ENCODE data around the gene ZSCAN20. TPM values are rescaled to one million over a fixed set of nuclear protein-coding genes. Genes with fewer than 3 reads are reported as not detected.

Gene ZSCAN20
- total RNA-seq, 2 donors from 2014 or later = 4.9 to 6.2 TPM

DNA sequence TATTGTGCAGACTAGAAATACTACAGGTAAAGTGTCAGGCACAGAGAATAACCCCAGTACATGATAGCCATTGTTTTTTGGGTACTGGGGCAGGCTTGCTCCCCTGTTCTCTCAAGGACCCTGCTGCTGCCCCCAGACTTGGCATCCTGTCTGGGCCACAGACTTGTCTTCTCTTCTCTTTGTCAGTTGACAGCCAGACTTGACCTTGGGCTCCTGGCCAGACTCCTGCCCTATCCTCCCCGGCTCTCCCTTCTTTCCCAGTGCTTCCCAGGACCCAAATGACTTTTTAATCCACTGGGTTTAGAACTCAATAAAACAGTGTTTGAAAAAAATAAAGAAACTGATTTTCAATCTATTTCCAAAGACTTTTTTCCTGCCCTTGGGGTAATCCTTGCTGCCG, 43.2 kb downstream of the ZSCAN20 start:
- H3K27me3 Mint-ChIP-seq = peaks cover 7 to 13% of the 10 kb centered on the region in 2 donors
- H3K36me3 Mint-ChIP-seq = no peaks in the 10 kb centered on the region
- ATAC-seq (no peak), DNase-seq (ENCODE audit: low spot score) (no peak)
- no peaks in the 10 kb centered on the region for H3K9me3 Mint-ChIP-seq
- H3K27ac Mint-ChIP-seq = no peak overlapping the region
- no peaks in the 10 kb centered on the region for H3K4me1 Mint-ChIP-seq (ENCODE audit: low read depth in 2 of 2)
- no peak overlapping the region for H3K4me3 Mint-ChIP-seq

DNA sequence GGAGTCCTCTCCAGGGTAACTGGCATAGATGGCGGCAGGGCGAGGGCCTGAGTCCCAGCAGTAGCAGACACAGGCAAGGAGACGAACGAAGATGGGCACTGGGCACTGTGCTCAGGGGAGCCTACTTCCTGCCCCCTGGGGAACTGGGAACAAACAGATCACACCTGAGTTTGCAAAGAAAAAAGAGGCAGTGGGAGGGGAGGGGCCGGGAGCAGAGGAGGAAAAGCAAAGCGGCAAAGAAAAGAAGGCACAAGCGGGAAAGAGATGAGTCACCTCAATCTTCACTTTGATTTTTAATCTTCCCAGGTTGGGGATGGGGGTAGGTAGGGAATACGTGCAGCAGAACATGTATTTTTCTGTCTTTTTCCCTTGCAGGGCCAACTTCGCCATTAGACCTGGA, 44.0 kb downstream of the ZSCAN20 start:
- DNase-seq (ENCODE audit: low spot score) = no peak
- Mint-ChIP-seq H3K27me3 (peaks cover 5 to 13% of the 10 kb centered on the region in 2 donors), H3K4me1 (ENCODE audit: low read depth in 2 of 2) (no peaks in the 10 kb centered on the region), H3K27ac (no peak overlapping the region), H3K36me3 (no peaks in the 10 kb centered on the region), H3K4me3 (no peak overlapping the region), H3K9me3 (no peaks in the 10 kb centered on the region)
- no peak for ATAC-seq

DNA sequence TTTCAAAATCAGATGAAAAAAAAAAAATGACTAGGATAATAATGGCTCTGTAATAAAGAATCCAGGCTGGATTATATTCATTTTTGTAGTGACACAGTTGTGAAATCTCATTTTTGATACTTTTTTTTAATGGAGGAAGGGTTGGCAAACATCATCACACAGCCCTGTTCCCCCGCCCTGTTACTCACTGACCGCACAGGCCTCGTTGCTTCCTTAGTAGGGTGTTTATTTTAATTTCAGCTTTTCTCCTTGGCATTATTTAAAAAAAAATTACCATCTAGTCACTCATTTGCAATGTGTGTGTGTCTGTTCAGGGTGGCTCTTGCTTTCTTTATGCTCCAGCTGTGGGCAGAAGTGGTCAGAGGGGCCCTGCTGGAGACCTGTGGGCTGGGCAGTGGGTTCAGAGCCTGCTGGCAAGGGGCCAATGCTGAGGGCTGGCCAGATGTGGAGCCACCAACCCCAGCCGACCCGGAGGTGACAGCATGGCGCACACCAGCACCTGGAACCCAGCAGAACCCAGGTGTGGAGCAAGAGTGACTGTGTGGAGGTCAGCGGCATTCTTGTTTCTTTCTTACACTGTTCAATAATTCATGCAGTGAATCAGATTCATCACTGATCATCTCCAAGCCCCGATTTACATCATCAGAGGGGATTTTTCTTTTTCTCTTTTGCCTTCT, 44.6 kb downstream of the ZSCAN20 start:
- Mint-ChIP-seq H3K36me3 (no peaks in the 10 kb centered on the region), H3K27ac (no peak overlapping the region), H3K9me3 (no peaks in the 10 kb centered on the region), H3K4me1 (ENCODE audit: low read depth in 2 of 2) (no peaks in the 10 kb centered on the region), H3K27me3 (peaks cover 5 to 8% of the 10 kb centered on the region in 2 donors), H3K4me3 (no peak overlapping the region)
- no peak for ATAC-seq
- no peak for DNase-seq (ENCODE audit: low spot score)

- ATAC-seq = no peak
- peaks cover 11 to 12% of the 10 kb centered on the region in 2 donors for H3K27me3 Mint-ChIP-seq
Measured at GRCh38 chr1:33517596-33518250, 45.3 kb downstream of the ZSCAN20 start.

DNA sequence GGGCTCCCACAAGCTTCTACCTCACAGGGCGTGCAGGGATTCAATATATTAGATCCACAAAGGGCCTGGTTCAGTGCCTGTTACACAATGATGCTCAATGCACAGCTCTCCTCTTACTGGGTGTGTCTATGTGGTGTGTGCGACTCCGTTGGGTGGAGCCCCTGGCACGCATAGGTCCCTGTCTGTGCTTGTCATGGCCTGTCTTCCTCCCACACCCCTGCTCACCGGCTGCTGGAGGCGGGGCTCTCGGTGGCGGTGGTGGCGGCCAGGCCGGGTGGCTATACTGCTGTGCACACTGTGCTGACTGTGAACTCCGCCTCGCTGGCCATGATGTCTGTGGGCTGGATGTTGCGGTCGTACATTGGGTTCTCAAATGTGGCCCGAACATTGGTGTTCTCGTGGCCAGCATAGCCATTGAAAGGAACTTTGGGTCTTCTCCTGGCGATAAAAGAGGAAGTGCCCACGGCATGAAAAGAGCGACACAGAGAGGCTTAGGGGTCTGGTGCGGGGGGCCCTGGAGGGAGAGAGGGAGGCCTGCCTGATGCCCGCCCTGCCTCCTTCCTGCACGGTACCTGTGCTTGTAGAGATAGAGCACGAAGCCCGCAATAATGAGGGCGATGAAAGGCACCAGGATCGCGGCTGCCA, 46.9 kb downstream of the ZSCAN20 start:
- H3K27ac Mint-ChIP-seq = no peak overlapping the region
- no peak overlapping the region for H3K4me3 Mint-ChIP-seq
- peaks cover 20 to 24% of the 10 kb centered on the region in 2 donors for H3K27me3 Mint-ChIP-seq
- H3K9me3 Mint-ChIP-seq = no peaks in the 10 kb centered on the region
- DNase-seq (ENCODE audit: low spot score) = no peak
- H3K36me3 Mint-ChIP-seq = no peaks in the 10 kb centered on the region
- H3K4me1 Mint-ChIP-seq (ENCODE audit: low read depth in 2 of 2) = no peaks in the 10 kb centered on the region
- no peak for ATAC-seq

More at GRCh38 chr1:33517596-33518250, 45.3 kb downstream of the ZSCAN20 start:
- Mint-ChIP-seq H3K4me1 (ENCODE audit: low read depth in 2 of 2) (no peaks in the 10 kb centered on the region), H3K4me3 (no peak overlapping the region), H3K36me3 (no peaks in the 10 kb centered on the region), H3K27ac (no peak overlapping the region), H3K9me3 (no peaks in the 10 kb centered on the region)
- DNase-seq (ENCODE audit: low spot score) = no peak

DNA sequence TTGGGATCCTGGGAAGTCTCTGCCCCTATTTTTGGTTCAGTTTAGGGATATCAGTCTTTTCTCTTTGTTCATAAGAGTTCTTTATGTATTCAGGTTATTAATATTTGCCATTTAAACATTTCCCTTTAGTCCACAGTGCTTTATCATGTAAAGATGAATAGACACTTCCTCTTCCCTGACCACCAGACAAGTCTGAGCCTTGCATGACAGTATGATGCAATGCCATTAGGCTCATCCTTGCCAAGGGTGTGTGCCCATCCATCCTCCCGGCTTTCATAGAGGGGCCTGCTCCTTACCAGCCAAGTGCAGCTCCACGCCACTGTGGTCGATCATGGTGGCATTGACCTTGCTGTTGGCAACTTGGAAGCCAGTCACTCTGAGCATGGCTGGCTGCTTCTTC, 52.1 kb downstream of the ZSCAN20 start:
- peaks cover 33 to 37% of the 10 kb centered on the region in 2 donors for H3K27me3 Mint-ChIP-seq
- no peak overlapping the region for H3K4me3 Mint-ChIP-seq
- DNase-seq (ENCODE audit: low spot score) (no peak), ATAC-seq (no peak)
- H3K4me1 Mint-ChIP-seq (ENCODE audit: low read depth in 2 of 2) = no peaks in the 10 kb centered on the region
- no peak overlapping the region for H3K27ac Mint-ChIP-seq
- H3K9me3 Mint-ChIP-seq = no peaks in the 10 kb centered on the region
- no peaks in the 10 kb centered on the region for H3K36me3 Mint-ChIP-seq

DNA sequence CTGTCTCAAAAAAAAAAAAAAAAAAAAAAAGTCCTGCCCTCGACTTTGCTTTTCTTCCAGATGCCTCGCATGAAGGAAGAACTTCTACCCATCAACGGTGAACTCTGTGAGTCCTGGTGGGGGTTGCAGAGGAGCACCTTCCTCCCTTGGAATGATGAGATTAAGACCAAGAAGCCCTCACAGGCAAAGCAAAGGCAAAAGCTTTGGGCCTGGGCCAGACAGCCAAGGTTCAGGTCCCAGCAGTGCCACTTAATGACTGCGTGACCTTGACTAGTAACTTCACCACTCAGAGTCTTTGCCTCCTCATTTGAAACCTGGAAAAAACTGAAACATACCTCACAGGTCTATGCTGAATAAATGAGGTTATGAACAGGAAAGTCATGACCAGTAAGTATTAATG, 55.5 kb downstream of the ZSCAN20 start:
- H3K27ac Mint-ChIP-seq = no peak overlapping the region
- no peak for ATAC-seq
- H3K4me3 Mint-ChIP-seq = no peak overlapping the region
- no peaks in the 10 kb centered on the region for H3K4me1 Mint-ChIP-seq (ENCODE audit: low read depth in 2 of 2)
- H3K27me3 Mint-ChIP-seq = peaks cover 38 to 40% of the 10 kb centered on the region in 2 donors
- no peak for DNase-seq (ENCODE audit: low spot score)
- no peaks in the 10 kb centered on the region for H3K9me3 Mint-ChIP-seq
- H3K36me3 Mint-ChIP-seq = no peaks in the 10 kb centered on the region

DNA sequence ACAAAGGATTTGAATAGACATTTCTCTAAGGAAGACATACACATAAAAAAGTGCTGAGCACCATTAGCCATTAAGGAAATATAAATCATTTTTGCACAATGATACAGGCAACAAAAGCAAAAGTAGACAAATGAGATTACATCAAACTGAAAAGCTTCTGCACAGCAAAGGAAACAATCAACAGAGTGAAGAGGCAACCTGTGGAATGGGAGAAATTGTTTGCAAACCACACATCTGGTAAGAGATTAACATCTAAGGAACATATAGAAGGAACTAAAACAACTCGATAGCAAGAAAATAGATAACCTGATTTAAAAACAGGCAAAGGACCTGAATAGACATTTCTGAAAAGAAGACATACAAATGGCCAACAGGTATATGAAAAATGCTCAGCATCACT, 57.5 kb downstream of the ZSCAN20 start:
- ATAC-seq (no peak), DNase-seq (ENCODE audit: low spot score) (no peak)
- no peaks in the 10 kb centered on the region for H3K36me3 Mint-ChIP-seq
- H3K27me3 Mint-ChIP-seq = peaks cover 32 to 39% of the 10 kb centered on the region in 2 donors
- no peak overlapping the region for H3K27ac Mint-ChIP-seq
- H3K9me3 Mint-ChIP-seq = no peaks in the 10 kb centered on the region
- no peak overlapping the region for H3K4me3 Mint-ChIP-seq
- H3K4me1 Mint-ChIP-seq (ENCODE audit: low read depth in 2 of 2) = no peaks in the 10 kb centered on the region

GRCh38 chr1:33532250-33532649, 59.8 kb downstream of the ZSCAN20 start:
- H3K27ac Mint-ChIP-seq = no peak overlapping the region
- no peaks in the 10 kb centered on the region for H3K36me3 Mint-ChIP-seq
- DNase-seq (ENCODE audit: low spot score) = no peak
- H3K9me3 Mint-ChIP-seq = no peaks in the 10 kb centered on the region
- H3K27me3 Mint-ChIP-seq = peaks cover 25 to 33% of the 10 kb centered on the region in 2 donors
- H3K4me3 Mint-ChIP-seq = no peak overlapping the region
- no peaks in the 10 kb centered on the region for H3K4me1 Mint-ChIP-seq (ENCODE audit: low read depth in 2 of 2)
- ATAC-seq = no peak

DNA sequence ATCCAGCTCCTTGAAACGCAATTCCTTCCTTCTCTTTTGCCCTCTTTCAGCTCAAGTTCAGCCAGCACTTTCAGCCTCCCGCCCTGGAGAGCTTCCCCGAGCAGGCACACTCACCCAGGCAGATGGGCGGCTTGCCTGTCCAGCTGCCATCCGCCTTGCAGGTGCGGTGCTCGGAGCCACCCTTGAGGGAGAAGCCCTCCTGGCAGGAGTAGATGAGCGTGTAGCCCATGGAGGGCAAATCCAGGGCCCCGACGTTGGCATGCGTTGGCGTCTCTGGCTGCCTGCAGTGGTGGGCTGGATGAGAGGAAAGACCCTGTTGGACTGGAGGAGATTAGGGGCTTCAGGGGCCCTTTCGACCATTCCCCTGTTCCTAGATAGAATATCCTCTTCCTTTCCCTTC, 60.5 kb downstream of the ZSCAN20 start:
- H3K27me3 Mint-ChIP-seq = peaks cover 25 to 33% of the 10 kb centered on the region in 2 donors
- ATAC-seq (no peak), DNase-seq (ENCODE audit: low spot score) (no peak)
- no peak overlapping the region for H3K27ac Mint-ChIP-seq
- no peaks in the 10 kb centered on the region for H3K4me1 Mint-ChIP-seq (ENCODE audit: low read depth in 2 of 2)
- H3K4me3 Mint-ChIP-seq = no peak overlapping the region
- no peaks in the 10 kb centered on the region for H3K9me3 Mint-ChIP-seq
- no peaks in the 10 kb centered on the region for H3K36me3 Mint-ChIP-seq

GRCh38 chr1:33535334-33535733, 62.9 kb downstream of the ZSCAN20 start:
- H3K27me3 Mint-ChIP-seq = peaks cover 12 to 28% of the 10 kb centered on the region in 2 donors

DNA sequence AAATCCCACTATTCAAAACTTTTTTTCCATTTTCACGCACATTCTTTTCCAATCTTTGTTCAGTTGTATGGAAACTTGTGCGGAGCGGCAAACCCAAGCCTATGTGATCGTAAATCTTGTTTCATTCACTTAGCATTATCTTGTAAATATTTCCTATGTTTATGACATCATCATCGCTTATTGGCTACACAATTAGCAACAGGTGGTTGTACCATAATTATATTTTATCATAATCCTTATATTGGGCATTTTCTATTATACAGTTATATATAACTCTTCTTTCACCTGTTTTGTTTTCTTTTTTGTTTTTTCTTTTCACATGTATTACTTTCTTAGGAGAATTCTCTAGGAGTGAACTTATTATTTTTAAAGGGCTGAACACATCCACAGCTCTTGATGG, 65.4 kb downstream of the ZSCAN20 start:
- Mint-ChIP-seq H3K4me1 (ENCODE audit: low read depth in 2 of 2) (no peaks in the 10 kb centered on the region), H3K36me3 (no peaks in the 10 kb centered on the region), H3K9me3 (no peaks in the 10 kb centered on the region), H3K4me3 (no peak overlapping the region), H3K27me3 (peaks cover 5 to 22% of the 10 kb centered on the region in 2 donors), H3K27ac (no peak overlapping the region)
- ATAC-seq = no peak
- DNase-seq (ENCODE audit: low spot score) = no peak

More at GRCh38 chr1:33535334-33535733, 62.9 kb downstream of the ZSCAN20 start:
- H3K4me1 Mint-ChIP-seq (ENCODE audit: low read depth in 2 of 2) = no peaks in the 10 kb centered on the region
- H3K4me3 Mint-ChIP-seq = no peak overlapping the region
- H3K27ac Mint-ChIP-seq = no peak overlapping the region
- DNase-seq (ENCODE audit: low spot score) (no peak), ATAC-seq (no peak)
- H3K9me3 Mint-ChIP-seq = no peaks in the 10 kb centered on the region
- H3K36me3 Mint-ChIP-seq = no peaks in the 10 kb centered on the region

GRCh38 chr1:33541966-33542365, 69.5 kb downstream of the ZSCAN20 start:
- H3K4me1 Mint-ChIP-seq (ENCODE audit: low read depth in 2 of 2) = no peaks in the 10 kb centered on the region
- ATAC-seq (no peak), DNase-seq (ENCODE audit: low spot score) (no peak)
- peaks cover 13 to 28% of the 10 kb centered on the region in 2 donors for H3K27me3 Mint-ChIP-seq
- no peaks in the 10 kb centered on the region for H3K9me3 Mint-ChIP-seq
- H3K4me3 Mint-ChIP-seq = no peak overlapping the region
- no peaks in the 10 kb centered on the region for H3K36me3 Mint-ChIP-seq
- H3K27ac Mint-ChIP-seq = no peak overlapping the region

Data from natural killer cell treated with Interleukin-12 subunit alpha and Interleukin-12 subunit beta and Interleukin-15 and Interleukin-18, amount 100 ng/mL, for 72 hours (primary cell).